ENCODE measurements around the gene SLC12A4.

DNA sequence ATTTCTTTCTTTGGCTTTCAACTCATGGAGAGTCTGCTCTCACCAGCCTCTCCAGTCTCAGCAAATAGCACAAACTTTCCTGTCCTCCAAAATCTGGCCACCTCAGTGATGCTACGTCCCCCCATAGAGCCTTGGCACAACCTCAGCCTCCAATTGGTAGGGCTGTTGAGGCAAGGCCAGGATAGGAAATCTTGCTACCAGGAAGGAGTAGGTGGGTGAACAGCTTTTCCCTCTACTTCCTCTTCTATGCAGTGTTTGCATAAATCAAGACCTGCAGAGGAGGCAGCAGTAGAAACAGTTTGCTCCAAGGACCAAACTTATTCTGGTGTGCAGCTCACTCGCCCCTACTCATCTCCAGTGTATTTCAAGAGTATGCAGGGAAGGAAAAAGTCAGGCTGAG lies 31.5 kb upstream of the SLC12A4 start:
- TF ChIP-seq TSC22D2 (CRISPR knock-in tag; IDR thresholded peaks at IDR 0.05; ENCODE audit: borderline replicate concordance) (no peak), SRSF1 (optimal IDR thresholded peaks at IDR 0.05; ENCODE audit: low read depth, low read length) (no peak), KMT2B (CRISPR knock-in tag; IDR thresholded peaks at IDR 0.05) (no peak), ZNF776 (CRISPR knock-in tag; IDR thresholded peaks at IDR 0.05) (no peak), KDM5A (IDR thresholded peaks at IDR 0.05; ENCODE audit: borderline replicate concordance, low read length) (no peak), GABPA (IDR thresholded peaks at IDR 0.05; ENCODE audit: low read depth, low read length) (no peak), GABPA (CRISPR knock-in tag; IDR thresholded peaks at IDR 0.05; ENCODE audit: low read depth) (no peak), STAT5B (CRISPR knock-in tag; IDR thresholded peaks at IDR 0.05) (no peak), CTCF (CRISPR knock-in tag; IDR thresholded peaks at IDR 0.05) (no peak)
- TF ChIP-seq, protein P1, sequence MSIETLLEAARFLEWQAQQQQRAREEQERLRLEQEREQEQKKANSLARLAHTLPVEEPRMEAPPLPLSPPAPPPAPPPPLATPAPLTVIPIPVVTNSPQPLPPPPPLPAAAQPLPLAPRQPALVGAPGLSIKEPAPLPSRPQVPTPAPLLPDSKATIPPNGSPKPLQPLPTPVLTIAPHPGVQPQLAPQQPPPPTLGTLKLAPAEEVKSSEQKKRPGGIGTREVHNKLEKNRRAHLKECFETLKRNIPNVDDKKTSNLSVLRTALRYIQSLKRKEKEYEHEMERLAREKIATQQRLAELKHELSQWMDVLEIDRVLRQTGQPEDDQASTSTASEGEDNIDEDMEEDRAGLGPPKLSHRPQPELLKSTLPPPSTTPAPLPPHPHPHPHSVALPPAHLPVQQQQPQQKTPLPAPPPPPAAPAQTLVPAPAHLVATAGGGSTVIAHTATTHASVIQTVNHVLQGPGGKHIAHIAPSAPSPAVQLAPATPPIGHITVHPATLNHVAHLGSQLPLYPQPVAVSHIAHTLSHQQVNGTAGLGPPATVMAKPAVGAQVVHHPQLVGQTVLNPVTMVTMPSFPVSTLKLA (IDR thresholded peaks at IDR 0.05) = no peak
